OCI-LY7 (cell line): ENCODE results near the gene NR2F6. TPM values are rescaled to one million over a fixed set of nuclear protein-coding genes. Genes with fewer than 3 reads are reported as not detected.
A peak's percentile ranks its signal among the peaks of the same experiment; 100 is the strongest.

Source experiments
- BruUV-seq: library from RNA; stranded (reverse); fragments of 400-500 nt; replicated peaks from 2 replicates; lab custom pipeline; 2021; lab: Mats Ljungman, UMichigan
- CTCF ChIA-PET: fragments of 300-600 bp; sonication (Branson Sonifier 250); formaldehyde crosslinking; loops from one replicate; lab custom pipeline; 2022; ENCODE audit warnings: antibody characterized with exemption; ENCODE audit not compliant: unreplicated experiment; lab: Charles Lee
- POLR2A ChIA-PET: fragments of 300-600 bp; sonication (Branson Sonifier 250); formaldehyde crosslinking; loops from one replicate; lab custom pipeline; 2022; ENCODE audit warnings: antibody characterized with exemption; lab: Charles Lee
- DNase-seq: peaks from one replicate; pipeline ENCODE4 v3.0.0-alpha.2; 2015; ENCODE audit warnings: low spot score
- H2AFZ ChIP-seq: fragments of 200-600 bp; sonication (generic), shearing (Covaris generic); 2 replicates; pipeline ENCODE4 v1.6.1; 2014; ENCODE audit warnings: mild to moderate bottlenecking, antibody characterized with exemption, low read length, moderate library complexity
- H3K27ac ChIP-seq: fragments of 200-600 bp; sonication (generic); 2 replicates; pipeline ENCODE4 v1.5.1; 2014; ENCODE audit warnings: mixed run types, low read depth, mild to moderate bottlenecking, moderate library complexity, low read length, inconsistent platforms; ENCODE audit not compliant: poor library complexity, severe bottlenecking
- H3K36me3 ChIP-seq: fragments of 200-600 bp; sonication (generic); 2 replicates; pipeline ENCODE4 v1.6.1; 2014; ENCODE audit warnings: mild to moderate bottlenecking, antibody characterized with exemption, low read length, moderate library complexity, mixed read lengths; ENCODE audit not compliant: insufficient read depth
- H3K4me1 ChIP-seq: fragments of 200-600 bp; sonication (generic); 2 replicates; pipeline ENCODE4 v1.5.1; 2014; ENCODE audit warnings: mild to moderate bottlenecking, low read length; ENCODE audit not compliant: insufficient read depth, poor library complexity, severe bottlenecking
- H3K4me2 ChIP-seq: fragments of 200-600 bp; sonication (generic); 2 replicates; pipeline ENCODE4 v1.6.1; 2014; ENCODE audit warnings: mild to moderate bottlenecking, low read length
- H3K4me3 ChIP-seq: fragments of 200-600 bp; sonication (generic); 2 replicates; pipeline ENCODE4 v1.5.1; 2014; ENCODE audit warnings: mild to moderate bottlenecking, low read depth, low read length; ENCODE audit not compliant: poor library complexity, severe bottlenecking
- H3K79me2 ChIP-seq: fragments of 200-600 bp; sonication (generic); 2 replicates; pipeline ENCODE4 v1.6.1; 2016; ENCODE audit warnings: low read depth, mild to moderate bottlenecking, low read length, moderate library complexity, mixed read lengths; ENCODE audit not compliant: insufficient read depth
- H3K9me2 ChIP-seq: fragments of 200-600 bp; sonication (generic); 2 replicates; pipeline ENCODE4 v1.6.1; 2016; ENCODE audit warnings: mild to moderate bottlenecking, low read length, mixed read lengths; ENCODE audit not compliant: insufficient read depth
- H3K9me3 ChIP-seq: fragments of 200-600 bp; sonication (generic); 2 replicates; pipeline ENCODE4 v1.6.1; 2014; ENCODE audit warnings: mild to moderate bottlenecking, mixed run types, low read length, mixed read lengths
- H4K20me1 ChIP-seq: fragments of 200-600 bp; sonication (generic); 2 replicates; pipeline ENCODE4 v1.6.1; 2014; ENCODE audit warnings: mild to moderate bottlenecking, antibody characterized with exemption, low read length, moderate library complexity, mixed read lengths; ENCODE audit not compliant: insufficient read depth
- EZH2phosphoT487 ChIP-seq: fragments of 200-600 bp; sonication (generic); IDR thresholded peaks from 2 replicates; pipeline ENCODE4 v1.6.1; 2018; ENCODE audit warnings: low read depth, borderline replicate concordance, mild to moderate bottlenecking, mixed run types, antibody characterized with exemption, low read length, moderate library complexity, mixed read lengths
- intact Hi-C: fragments of 100-400 bp; cut with micrococcal nuclease; formaldehyde crosslinking; loops from one replicate; pipeline ENCODE4 v1.10.0; 2022; ENCODE audit not compliant: unreplicated experiment
- total RNA-seq, 2 experiments: library from RNA; depleted of rRNA in 1 of 2; stranded (reverse); fragments of >200 nt in 1 of 2; shearing (Covaris generic) in 1 of 2; gene quantifications; 2 replicates each; pipeline ENCODE4 v1.2.3, GENCODE V29; 2014 to 2022
- TF ChIP-seq, protein P1 (sequence below): fragments of 200-600 bp; sonication (generic); conservative IDR thresholded peaks from 2 replicates; pipeline ENCODE4 v1.5.1; 2014; ENCODE audit warnings: mild to moderate bottlenecking, antibody characterized with exemption, low read length, moderate library complexity, mixed read lengths

The NR2F6 gene
- total RNA-seq, 2 experiments from 2014 or later: 33.1 to 39.2 TPM

DNA sequence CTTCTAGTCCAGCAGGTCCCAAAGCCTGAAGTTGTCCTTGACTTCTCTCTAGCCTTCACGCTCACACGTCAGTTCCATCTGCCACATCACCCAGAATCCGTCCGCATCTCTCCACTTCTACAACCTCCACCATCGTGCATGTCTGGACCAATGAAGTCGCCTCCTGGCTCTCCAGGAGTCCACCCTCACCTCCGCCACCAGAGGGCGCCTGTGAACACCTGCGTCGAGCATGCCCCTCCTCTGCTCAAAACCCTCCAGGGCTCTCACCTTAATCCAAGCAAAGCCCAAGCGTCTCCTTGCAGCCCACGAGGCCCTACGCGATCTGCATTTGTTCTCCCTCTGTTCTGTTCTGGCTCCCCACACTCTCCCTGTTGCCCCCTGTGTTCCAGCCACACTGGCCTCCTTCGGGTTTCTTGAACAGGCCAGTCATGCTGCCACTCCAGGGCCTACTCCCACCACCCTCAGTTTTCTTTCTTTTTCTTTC, 15.2 kb upstream of the NR2F6 start:
- no peak overlapping the region for H3K4me3 ChIP-seq
- H4K20me1 ChIP-seq: no peaks in the 10 kb centered on the region
- H3K4me2 ChIP-seq: peak overlapping the region; percentile 49
- no peaks in the 10 kb centered on the region for H3K79me2 ChIP-seq
- H2AFZ ChIP-seq: peak overlapping the region; percentile 84
- ChIA-PET POLR2A (interaction anchor here (0.5 to 1.0 kb wide), 4 partner anchors 12 to 168 kb away, joined by 3 to 4 read pairs (median 3); partner anchors contain the start of gene ANKLE1), CTCF (no interaction called here)
- H3K9me2 ChIP-seq: no peaks in the 10 kb centered on the region
- peak; percentile 93 for DNase-seq
- peaks cover 37% of the 10 kb centered on the region for H3K4me1 ChIP-seq
- TF ChIP-seq, protein P1, sequence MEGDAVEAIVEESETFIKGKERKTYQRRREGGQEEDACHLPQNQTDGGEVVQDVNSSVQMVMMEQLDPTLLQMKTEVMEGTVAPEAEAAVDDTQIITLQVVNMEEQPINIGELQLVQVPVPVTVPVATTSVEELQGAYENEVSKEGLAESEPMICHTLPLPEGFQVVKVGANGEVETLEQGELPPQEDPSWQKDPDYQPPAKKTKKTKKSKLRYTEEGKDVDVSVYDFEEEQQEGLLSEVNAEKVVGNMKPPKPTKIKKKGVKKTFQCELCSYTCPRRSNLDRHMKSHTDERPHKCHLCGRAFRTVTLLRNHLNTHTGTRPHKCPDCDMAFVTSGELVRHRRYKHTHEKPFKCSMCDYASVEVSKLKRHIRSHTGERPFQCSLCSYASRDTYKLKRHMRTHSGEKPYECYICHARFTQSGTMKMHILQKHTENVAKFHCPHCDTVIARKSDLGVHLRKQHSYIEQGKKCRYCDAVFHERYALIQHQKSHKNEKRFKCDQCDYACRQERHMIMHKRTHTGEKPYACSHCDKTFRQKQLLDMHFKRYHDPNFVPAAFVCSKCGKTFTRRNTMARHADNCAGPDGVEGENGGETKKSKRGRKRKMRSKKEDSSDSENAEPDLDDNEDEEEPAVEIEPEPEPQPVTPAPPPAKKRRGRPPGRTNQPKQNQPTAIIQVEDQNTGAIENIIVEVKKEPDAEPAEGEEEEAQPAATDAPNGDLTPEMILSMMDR: peak; percentile 95
- no peak for TF ChIP-seq EZH2phosphoT487
- H3K36me3 ChIP-seq: no peaks in the 10 kb centered on the region
- no peaks in the 10 kb centered on the region for H3K9me3 ChIP-seq
- peak overlapping the region; percentile 39 for H3K27ac ChIP-seq
- BruUV-seq: no TSS peak
- intact Hi-C loops: loop anchor here (1.0 kb wide), 1 partner anchor 21 kb away; no protein-coding TSS in a partner anchor

DNA sequence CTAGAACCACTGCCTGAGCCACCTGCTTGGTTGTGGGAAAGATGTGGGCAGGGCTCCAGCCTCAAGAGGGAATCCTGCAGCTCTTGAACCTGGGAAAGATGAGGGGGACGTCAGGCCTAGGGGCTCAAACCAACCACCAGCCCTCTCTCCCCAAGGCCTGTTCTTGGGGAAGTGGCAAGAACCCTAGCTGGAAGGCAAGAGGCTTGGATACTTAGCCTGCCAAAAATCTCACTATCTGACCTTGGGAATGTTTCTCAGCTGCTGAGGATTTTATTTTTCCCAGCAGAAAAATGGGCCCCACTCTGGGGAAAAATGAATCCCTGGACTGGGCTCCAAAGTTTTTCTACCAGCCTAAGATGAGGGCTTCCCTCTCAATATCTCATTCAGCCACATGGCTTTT, 14.2 kb upstream of the NR2F6 start:
- ChIA-PET CTCF (no interaction called here), POLR2A (interaction anchor here (0.5 to 0.6 kb wide), 2 partner anchors 11 to 169 kb away, joined by 3 to 4 read pairs; no protein-coding TSS in a partner anchor)
- H3K4me3 ChIP-seq: no peak overlapping the region
- no peaks in the 10 kb centered on the region for H3K79me2 ChIP-seq
- H3K4me1 ChIP-seq: peaks cover 28% of the 10 kb centered on the region
- no peak overlapping the region for H3K27ac ChIP-seq
- BruUV-seq: no TSS peak
- H3K36me3 ChIP-seq: no peaks in the 10 kb centered on the region
- intact Hi-C loops: no loop called here
- no peak for DNase-seq
- no peak overlapping the region for H2AFZ ChIP-seq
- no peaks in the 10 kb centered on the region for H3K9me2 ChIP-seq
- TF ChIP-seq, protein P1: no peak
- no peak for TF ChIP-seq EZH2phosphoT487
- H4K20me1 ChIP-seq: no peaks in the 10 kb centered on the region
- no peak overlapping the region for H3K4me2 ChIP-seq
- H3K9me3 ChIP-seq: no peaks in the 10 kb centered on the region

DNA sequence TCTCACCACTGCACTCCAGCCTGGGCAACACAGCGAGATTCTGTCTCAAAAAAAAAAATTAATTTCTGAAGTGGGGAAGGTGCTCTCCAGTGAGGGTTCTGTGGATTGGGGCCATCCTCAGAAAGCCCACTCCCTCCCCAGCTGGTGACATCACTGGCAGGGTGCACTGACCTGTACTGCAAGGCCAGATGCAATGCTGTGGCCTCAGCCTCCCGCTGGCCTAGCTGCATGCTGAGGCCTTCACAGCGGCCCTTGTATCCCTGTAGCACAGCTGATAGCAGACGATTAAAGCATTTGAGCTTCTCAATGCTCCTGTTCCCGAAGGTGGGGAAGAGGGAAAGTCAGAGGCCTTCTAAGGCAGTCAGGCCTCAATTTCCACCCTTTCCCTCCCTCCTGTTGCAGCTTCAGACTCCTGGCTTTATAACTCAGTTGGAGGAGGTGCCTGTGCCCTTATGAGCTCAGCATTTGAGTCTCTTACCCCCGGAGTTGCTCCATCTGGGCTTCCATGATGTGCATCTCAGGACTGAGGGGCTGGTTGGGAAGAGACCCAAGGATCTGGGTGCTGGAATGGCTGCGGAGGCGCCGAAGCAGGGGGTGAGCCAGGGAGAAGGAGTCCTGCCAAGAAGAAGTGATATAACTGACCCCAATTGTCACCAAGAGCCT, 13.5 kb upstream of the NR2F6 start:
- Histone ChIP-seq H3K36me3 (no peaks in the 10 kb centered on the region), H3K4me3 (no peak overlapping the region), H3K4me1 (peaks cover 21% of the 10 kb centered on the region), H3K9me2 (no peaks in the 10 kb centered on the region), H3K9me3 (no peaks in the 10 kb centered on the region), H2AFZ (no peak overlapping the region), H3K4me2 (no peak overlapping the region), H4K20me1 (no peaks in the 10 kb centered on the region), H3K79me2 (no peaks in the 10 kb centered on the region), H3K27ac (no peak overlapping the region)
- DNase-seq: no peak
- intact Hi-C loops: no loop called here
- ChIA-PET CTCF (interaction anchor here (0.6 kb wide), 1 partner anchor 8 kb away, joined by 3 read pairs; no protein-coding TSS in a partner anchor), POLR2A (interaction anchor here (0.7 kb wide), 2 partner anchors 11 to 28 kb away, joined by 3 read pairs; no protein-coding TSS in a partner anchor)
- BruUV-seq: no TSS peak
- TF ChIP-seq, protein P1: no peak
- TF ChIP-seq EZH2phosphoT487: no peak
